Fibroblast of lung (primary cell): Measurements from ENCODE around the gene CNOT1.

Source experiments
- CTCF ChIP-seq, 2 donors: IDR thresholded peaks in 1 of 2; conservative IDR thresholded peaks in 1 of 2; 1 replicate in 1 of 2; 2 replicates in 1 of 2; pipeline ENCODE4 v1.5.1; 2011 to 2012; ENCODE audit warnings: low read length in 2 of 2, control low read depth in 1 of 2, inconsistent platforms in 1 of 2, low read depth in 1 of 2, mild to moderate bottlenecking in 1 of 2
- EZH2 ChIP-seq: IDR thresholded peaks from 2 replicates; pipeline ENCODE4 v1.5.1; 2012; ENCODE audit warnings: low read length, control low read depth, mild to moderate bottlenecking; ENCODE audit errors: missing control alignments

GRCh38 chr16:58647107-58647506 lies 17.5 kb upstream of the CNOT1 start:
- TF ChIP-seq CTCF (conservative IDR thresholded peaks at IDR 0.05 in 1 of 2, IDR thresholded peaks at IDR 0.05 in 1 of 2; ENCODE audit: low read depth in 1 of 2, low read length in 2 of 2), result no peak
- no peak for TF ChIP-seq EZH2
